GM06990 (cell line): ENCODE data around the gene CNOT1.
"Not testable (repeated sequence)": the region's sequence is repeated elsewhere in the genome, so short reads cannot be mapped to it uniquely, and the experiment has no call there.

Source experiments
- DNase-seq: peaks from one replicate; pipeline ENCODE4 v3.0.0-alpha.2; 2011; ENCODE audit not compliant: insufficient read length; ENCODE audit errors: extremely low read depth
- H3K27me3 ChIP-seq: replicated peaks from 2 replicates; pipeline ENCODE4 v1.6.0; 2011; ENCODE audit warnings: low read length; ENCODE audit not compliant: control insufficient read depth, insufficient read depth
- H3K36me3 ChIP-seq: 2 replicates; pipeline ENCODE4 v1.5.1; 2011; ENCODE audit warnings: low read length; ENCODE audit not compliant: control insufficient read depth, insufficient read depth
- H3K4me3 ChIP-seq: replicated peaks from 2 replicates; pipeline ENCODE4 v1.5.1; 2011; ENCODE audit warnings: low read depth, mild to moderate bottlenecking, control low read depth, low read length
- TF ChIP-seq, protein P1 (sequence below): IDR thresholded peaks from 2 replicates; pipeline ENCODE4 v1.5.1; 2011; ENCODE audit warnings: low read length, control low read depth, mild to moderate bottlenecking, inconsistent platforms; ENCODE audit not compliant: insufficient read depth, poor library complexity, severe bottlenecking

CNOT1 gene

DNA sequence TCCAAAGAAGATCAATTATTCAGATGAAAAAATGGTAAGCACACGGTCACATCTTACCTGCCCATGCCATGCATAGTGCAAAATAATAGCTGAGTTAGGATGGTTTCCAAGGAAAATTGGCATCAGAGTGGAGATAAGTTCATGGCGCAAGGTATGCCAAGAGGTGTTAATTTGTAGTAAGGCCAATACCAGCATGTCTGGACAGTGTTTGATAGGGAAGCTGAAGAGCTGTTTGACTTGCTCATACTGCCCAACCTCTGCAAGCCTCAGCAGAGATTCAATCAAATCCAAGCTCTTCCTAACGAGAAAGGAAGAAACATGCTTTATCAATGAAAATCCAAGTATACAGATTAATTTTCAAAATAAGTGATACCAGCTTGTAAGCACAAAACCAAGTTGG, 51.0 kb downstream of the CNOT1 start:
- Histone ChIP-seq H3K4me3 (no peak overlapping the region), H3K36me3 (peaks cover 27% of the 10 kb centered on the region)
- TF ChIP-seq, protein P1, sequence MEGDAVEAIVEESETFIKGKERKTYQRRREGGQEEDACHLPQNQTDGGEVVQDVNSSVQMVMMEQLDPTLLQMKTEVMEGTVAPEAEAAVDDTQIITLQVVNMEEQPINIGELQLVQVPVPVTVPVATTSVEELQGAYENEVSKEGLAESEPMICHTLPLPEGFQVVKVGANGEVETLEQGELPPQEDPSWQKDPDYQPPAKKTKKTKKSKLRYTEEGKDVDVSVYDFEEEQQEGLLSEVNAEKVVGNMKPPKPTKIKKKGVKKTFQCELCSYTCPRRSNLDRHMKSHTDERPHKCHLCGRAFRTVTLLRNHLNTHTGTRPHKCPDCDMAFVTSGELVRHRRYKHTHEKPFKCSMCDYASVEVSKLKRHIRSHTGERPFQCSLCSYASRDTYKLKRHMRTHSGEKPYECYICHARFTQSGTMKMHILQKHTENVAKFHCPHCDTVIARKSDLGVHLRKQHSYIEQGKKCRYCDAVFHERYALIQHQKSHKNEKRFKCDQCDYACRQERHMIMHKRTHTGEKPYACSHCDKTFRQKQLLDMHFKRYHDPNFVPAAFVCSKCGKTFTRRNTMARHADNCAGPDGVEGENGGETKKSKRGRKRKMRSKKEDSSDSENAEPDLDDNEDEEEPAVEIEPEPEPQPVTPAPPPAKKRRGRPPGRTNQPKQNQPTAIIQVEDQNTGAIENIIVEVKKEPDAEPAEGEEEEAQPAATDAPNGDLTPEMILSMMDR = no peak

DNA sequence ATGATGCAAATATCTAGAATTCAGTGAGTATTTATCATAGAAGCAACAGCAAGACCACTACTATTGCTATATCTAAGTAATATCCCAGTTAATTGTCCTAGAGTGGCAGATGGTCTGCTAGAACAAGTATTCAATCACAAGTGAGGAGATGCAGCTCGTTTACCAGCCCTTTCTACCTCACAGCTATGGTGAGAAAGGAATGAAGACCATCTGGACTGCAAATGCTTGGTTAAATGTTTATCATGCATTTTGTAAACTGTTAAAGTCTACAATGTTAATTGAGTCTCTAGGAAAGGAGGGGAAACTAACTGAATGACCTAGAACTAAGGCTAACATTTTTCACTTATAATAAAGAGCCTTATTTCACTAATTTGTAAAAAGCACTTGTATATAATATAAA, 52.5 kb downstream of the CNOT1 start:
- no peak for DNase-seq
- H3K4me3 ChIP-seq = no peak overlapping the region
- no peaks in the 10 kb centered on the region for H3K27me3 ChIP-seq
- TF ChIP-seq, protein P1 = no peak
- H3K36me3 ChIP-seq = peaks cover 21% of the 10 kb centered on the region

More for the DNA sequence above, 51.0 kb downstream of the CNOT1 start:
- no peaks in the 10 kb centered on the region for H3K27me3 ChIP-seq
- no peak for DNase-seq

DNA sequence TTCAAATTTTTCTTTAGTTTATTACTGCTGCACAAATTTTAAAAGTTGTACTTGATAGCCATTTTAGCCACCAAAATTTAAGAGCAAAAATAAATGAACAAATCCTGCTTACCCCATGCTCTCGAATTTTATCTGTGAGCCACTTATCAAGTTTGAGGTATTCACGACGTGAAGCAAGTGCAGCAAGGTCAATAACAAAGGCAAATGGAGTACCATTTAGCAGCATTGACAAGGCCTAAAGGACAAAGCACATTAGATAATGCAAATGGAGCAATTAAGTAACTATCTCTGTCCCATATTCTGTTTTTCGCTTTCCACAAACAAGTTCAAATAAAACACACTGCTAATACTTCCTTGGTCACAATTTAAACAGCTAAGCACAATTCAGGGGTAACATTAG, 54.7 kb downstream of the CNOT1 start:
- TF ChIP-seq, protein P1 = no peak
- no peak overlapping the region for H3K4me3 ChIP-seq
- no peaks in the 10 kb centered on the region for H3K27me3 ChIP-seq
- H3K36me3 ChIP-seq = peaks cover 23% of the 10 kb centered on the region
- no peak for DNase-seq

DNA sequence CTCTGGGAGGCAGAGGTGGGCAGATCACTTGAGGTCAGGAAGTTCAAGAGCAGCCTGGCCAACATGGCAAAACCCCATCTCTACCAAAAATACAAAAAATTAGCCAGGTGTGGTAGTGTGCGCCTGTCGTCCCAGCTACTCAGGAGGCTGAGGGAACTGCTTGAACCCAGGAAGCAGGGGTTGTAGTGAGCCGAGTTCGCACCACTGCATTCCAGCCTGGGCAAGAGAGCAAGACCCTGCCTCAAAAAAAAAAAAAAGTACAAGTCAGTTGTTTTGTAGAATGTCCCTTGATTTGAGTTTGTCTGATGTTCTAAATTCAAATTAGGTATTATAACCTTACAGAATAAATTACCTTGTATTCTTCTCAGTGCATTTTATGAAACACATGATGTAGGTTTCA, 63.9 kb downstream of the CNOT1 start:
- not testable (repeated sequence) for H3K27me3 ChIP-seq, H3K4me3 ChIP-seq, DNase-seq
- H3K36me3 ChIP-seq = peaks cover 13% of the 10 kb centered on the region

DNA sequence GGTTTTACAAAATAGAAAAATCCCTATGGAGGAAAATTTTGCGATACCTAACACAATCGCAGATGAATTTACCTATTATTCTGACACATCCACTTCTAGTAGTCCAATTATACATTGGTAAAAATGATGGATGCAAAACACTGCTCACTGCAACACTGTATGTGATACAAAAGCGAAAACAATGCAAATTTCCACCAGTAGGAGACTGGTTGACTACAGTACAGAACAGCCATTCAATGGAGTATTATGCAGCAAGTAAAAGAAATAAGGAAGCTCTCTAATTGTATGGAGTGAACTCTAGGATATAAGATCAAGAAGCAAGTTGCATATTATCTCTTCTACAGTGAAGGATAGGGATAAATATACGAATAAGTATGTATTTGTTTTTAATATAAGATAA, 65.9 kb downstream of the CNOT1 start:
- no peak for DNase-seq
- TF ChIP-seq, protein P1 = no peak
- Histone ChIP-seq H3K4me3 (no peak overlapping the region), H3K36me3 (peaks cover 12% of the 10 kb centered on the region), H3K27me3 (no peaks in the 10 kb centered on the region)

DNA sequence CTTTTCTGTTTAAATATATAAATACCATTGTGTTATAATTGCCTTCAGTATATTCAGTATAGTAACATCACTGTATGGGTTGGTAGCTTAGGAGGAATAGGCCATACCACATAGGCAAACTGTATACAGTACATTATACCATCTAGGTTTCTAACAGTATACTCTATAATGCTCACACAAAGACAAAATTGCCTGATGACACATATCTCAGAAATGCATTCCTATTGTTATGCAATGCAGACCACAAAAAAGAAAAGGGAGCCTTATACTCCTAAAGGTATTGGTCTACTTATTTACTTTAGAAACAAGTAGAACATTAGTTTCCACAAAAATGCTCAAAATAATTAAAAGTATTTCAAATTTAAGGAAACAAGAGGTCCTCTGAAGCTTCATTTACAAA, 66.4 kb downstream of the CNOT1 start:
- Histone ChIP-seq H3K36me3 (peaks cover 14% of the 10 kb centered on the region), H3K27me3 (no peaks in the 10 kb centered on the region), H3K4me3 (no peak overlapping the region)
- DNase-seq = no peak
- TF ChIP-seq, protein P1 = no peak
